Stimulated activated CD4-positive, alpha-beta T cell treated with anti-CD3 and anti-CD28 coated beads, TNF-alpha, amount 100 ng/mL, for 4 hours (primary cell): ENCODE data around the gene NADK.

ENCODE experiments used
- DNase-seq, 3 experiments: peaks; one replicate each; pipeline ENCODE4 v3.0.0-alpha.2; 2020; ENCODE audit warnings: low read depth in 3 of 3

Gene NADK

GRCh38 chr1:1777950-1778662 is at the start of gene NADK:
Gene NADK, minus strand, starts transcription at chr1:1778470. Its CDS starts 13,064 bp downstream, at chr1:1765406.
- peak; percentile 59 to 68 (median 59) for DNase-seq

GRCh38 chr1:1827089-1827848 is 49.0 kb upstream of the NADK start:
- no peak for DNase-seq

- DNase-seq: no peak
Measured at GRCh38 chr1:1826356-1827088, 48.3 kb upstream of the NADK start.

- no peak for DNase-seq
Measured at GRCh38 chr1:1825217-1825616, 46.9 kb upstream of the NADK start.

- DNase-seq: no peak
Measured at GRCh38 chr1:1819762-1820161, 41.5 kb upstream of the NADK start.

- DNase-seq: no peak
Measured at GRCh38 chr1:1817221-1817620, 39.0 kb upstream of the NADK start.

GRCh38 chr1:1815606-1816281 is 37.5 kb upstream of the NADK start:
- DNase-seq: no peak

GRCh38 chr1:1809489-1809888 is 31.2 kb upstream of the NADK start:
- DNase-seq: no peak

GRCh38 chr1:1808206-1808605 is 29.9 kb upstream of the NADK start:
- DNase-seq: no peak

GRCh38 chr1:1806890-1807289 is 28.6 kb upstream of the NADK start:
- DNase-seq: no peak

- DNase-seq: no peak
Measured at GRCh38 chr1:1804301-1804700, 26.0 kb upstream of the NADK start.

- no peak for DNase-seq
Measured at GRCh38 chr1:1802871-1803270, 24.6 kb upstream of the NADK start.

- DNase-seq: no peak
Measured at GRCh38 chr1:1799716-1800115, 21.4 kb upstream of the NADK start.

- no peak for DNase-seq
Measured at GRCh38 chr1:1797731-1798341, 19.6 kb upstream of the NADK start.

- DNase-seq: no peak
Measured at GRCh38 chr1:1796466-1796865, 18.2 kb upstream of the NADK start.

GRCh38 chr1:1794999-1795398 is 16.7 kb upstream of the NADK start:
- no peak for DNase-seq

- no peak for DNase-seq
Measured at GRCh38 chr1:1793481-1794244, 15.4 kb upstream of the NADK start.

- DNase-seq: no peak
Measured at GRCh38 chr1:1788646-1789431, 10.6 kb upstream of the NADK start.

- no peak for DNase-seq
Measured at GRCh38 chr1:1788136-1788535, 9.9 kb upstream of the NADK start.
